Thyroid gland (tissue), 4 donors: ENCODE results near the gene ELF5. TPM values are rescaled to one million over a fixed set of nuclear protein-coding genes. Genes with fewer than 3 reads are reported as not detected.

Experiments used
- DNase-seq, 2 donors: peaks; one replicate each; pipeline ENCODE4 v3.0.0-alpha.2; 2019
- H3K27ac ChIP-seq, 3 donors: fragments of 200-600 bp; sonication (generic); 1 replicate in 2 of 3; 2 replicates in 1 of 3; pipeline ENCODE4 v1.5.1; 2016 to 2019; ENCODE audit warnings: mild to moderate bottlenecking in 1 of 3, moderate library complexity in 1 of 3
- H3K27me3 ChIP-seq: fragments of 200-600 bp; sonication (generic); one replicate; pipeline ENCODE4 v1.5.1; 2019
- H3K36me3 ChIP-seq, 2 donors: fragments of 200-600 bp; sonication (generic); one replicate each; pipeline ENCODE4 v1.5.1; 2016 to 2019
- H3K4me1 ChIP-seq, 2 donors: fragments of 200-600 bp; sonication (generic); one replicate each; pipeline ENCODE4 v1.5.1; 2017 to 2019
- H3K4me3 ChIP-seq, 3 donors: fragments of 200-600 bp; sonication (generic); replicated peaks in 1 of 3; 1 replicate in 2 of 3; 2 replicates in 1 of 3; pipeline ENCODE4 v1.5.1; 2016; ENCODE audit warnings: mild to moderate bottlenecking in 1 of 3
- H3K9me3 ChIP-seq: fragments of 200-600 bp; sonication (generic); one replicate; pipeline ENCODE4 v1.5.1; 2017
- CTCF ChIP-seq, 6 experiments: fragments of 200-600 bp in 3 of 6; fragments of 450-650 bp in 3 of 6; sonication (generic) in 3 of 6; IDR thresholded peaks; one replicate each; pipeline ENCODE4 v1.5.1; 2016 to 2019; ENCODE audit warnings: antibody characterized with exemption in 6 of 6, mild to moderate bottlenecking in 2 of 6, inconsistent platforms in 1 of 6, moderate library complexity in 1 of 6
- POLR2A ChIP-seq, 2 donors: fragments of 450-650 bp; IDR thresholded peaks; one replicate each; pipeline ENCODE4 v1.6.1; 2017; ENCODE audit warnings: antibody characterized with exemption in 2 of 2, mild to moderate bottlenecking in 2 of 2, moderate library complexity in 1 of 2
- WGBS, 2 donors: methylation state at CpG; one replicate each; pipeline ENCODE4 v1.1.5; 2017; 5-methylcytosine and 5-hydroxymethylcytosine counted together
- intact Hi-C: fragments of 100-400 bp; cut with DNase I; formaldehyde crosslinking; loops from one replicate; pipeline ENCODE4 v1.15.1; 2023
- total RNA-seq, 4 donors: library from RNA; depleted of rRNA; stranded (reverse); fragments of >200 nt; gene quantifications; one replicate each; pipeline ENCODE4 v1.2.3, GENCODE V29; 2016

ELF5 gene
- total RNA-seq, 4 donors from 2014 or later: not detected

GRCh38 chr11:34516247-34517040 is 2.9 kb upstream of the ELF5 start:
- Histone ChIP-seq H3K4me1 (no peaks in the 10 kb centered on the region), H3K36me3 (no peaks in the 10 kb centered on the region), H3K4me3 (no peak overlapping the region), H3K9me3 (no peaks in the 10 kb centered on the region), H3K27me3 (no peaks in the 10 kb centered on the region), H3K27ac (no peak overlapping the region)
- no peak for DNase-seq
- TF ChIP-seq POLR2A (IDR thresholded peaks at IDR 0.05) (no peak), CTCF (IDR thresholded peaks at IDR 0.05) (no peak)
- 90 to 93% methylated on average over 6 of the region's 6 CpGs for WGBS, 2 donors
- intact Hi-C loops: no loop called here

- 88% methylated on average over 7 of the region's 7 CpGs for WGBS, 2 donors
- no peak for DNase-seq
- Histone ChIP-seq H3K4me3 (no peak overlapping the region), H3K27me3 (no peaks in the 10 kb centered on the region), H3K9me3 (no peaks in the 10 kb centered on the region), H3K27ac (no peak overlapping the region), H3K36me3 (no peaks in the 10 kb centered on the region), H3K4me1 (no peaks in the 10 kb centered on the region)
- intact Hi-C loops: no loop called here
- no peak for TF ChIP-seq POLR2A (IDR thresholded peaks at IDR 0.05)
- TF ChIP-seq CTCF (IDR thresholded peaks at IDR 0.05): no peak
These were observed 1.0 kb upstream of the ELF5 start for GRCh38 chr11:34514597-34514996.

DNA sequence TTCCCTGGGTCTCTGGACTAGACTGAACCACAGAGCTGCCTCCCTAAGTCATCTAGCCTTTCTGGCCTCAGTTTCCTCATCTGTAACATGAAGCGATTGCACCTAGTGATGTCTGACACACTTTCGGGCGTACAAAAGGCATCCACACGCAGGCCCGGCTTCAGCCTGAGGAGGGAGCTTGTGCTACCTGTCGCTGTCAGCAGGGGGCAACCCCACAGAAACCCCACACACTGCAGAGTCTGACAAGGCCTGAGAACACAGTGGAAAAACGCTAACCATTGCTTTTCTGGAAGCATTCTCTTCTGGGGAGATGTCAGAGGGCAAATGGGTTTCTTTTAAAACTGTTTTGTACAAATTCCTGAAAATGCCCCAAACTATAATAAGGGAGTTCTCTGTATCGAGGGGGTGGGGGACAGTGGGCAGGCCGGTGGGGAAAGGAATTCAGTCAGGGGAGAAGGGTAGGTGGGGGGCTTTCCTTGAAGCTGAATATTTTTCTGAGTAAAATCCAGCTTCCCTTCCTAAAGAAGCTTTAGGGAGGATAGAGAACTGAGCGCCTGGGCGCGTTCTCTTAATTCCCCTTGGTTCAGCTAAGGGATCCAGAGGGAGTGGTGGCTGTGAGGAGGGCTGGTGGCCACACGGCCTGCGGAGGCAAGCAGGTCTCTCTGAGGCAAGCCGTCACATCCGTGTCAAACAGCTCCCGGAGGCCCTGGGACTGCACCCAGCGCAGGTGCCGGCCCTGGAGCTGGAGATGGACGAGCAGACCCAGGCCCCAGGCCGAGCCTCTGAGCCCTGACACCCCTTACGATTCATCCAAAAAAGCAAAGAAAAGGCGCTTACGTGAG is 533 bp downstream of the ELF5 start:
- 69 to 71% methylated on average over 24 of the region's 24 CpGs for WGBS, 2 donors
- Histone ChIP-seq H3K27me3 (no peaks in the 10 kb centered on the region), H3K4me3 (no peak overlapping the region), H3K4me1 (no peaks in the 10 kb centered on the region), H3K36me3 (no peaks in the 10 kb centered on the region), H3K9me3 (no peaks in the 10 kb centered on the region), H3K27ac (no peak overlapping the region)
- peak; percentile 24 to 48 for DNase-seq
- intact Hi-C loops: no loop called here
- peak in 5 of 6 experiments; percentile 23 to 62 (median 46) for TF ChIP-seq CTCF (IDR thresholded peaks at IDR 0.05)
- no peak for TF ChIP-seq POLR2A (IDR thresholded peaks at IDR 0.05)

GRCh38 chr11:34510673-34511072 is 2.9 kb downstream of the ELF5 start:
- intact Hi-C loops: no loop called here
- H3K4me3 ChIP-seq: no peak overlapping the region
- H3K9me3 ChIP-seq: no peaks in the 10 kb centered on the region
- H3K4me1 ChIP-seq: peaks cover 0 to 4% of the 10 kb centered on the region in 2 donors
- H3K27ac ChIP-seq: no peak overlapping the region
- no peaks in the 10 kb centered on the region for H3K27me3 ChIP-seq
- H3K36me3 ChIP-seq: no peaks in the 10 kb centered on the region
- WGBS, 2 donors: 98 to 99% methylated on average over 2 of the region's 2 CpGs
- TF ChIP-seq CTCF (IDR thresholded peaks at IDR 0.05): no peak
- TF ChIP-seq POLR2A (IDR thresholded peaks at IDR 0.05): no peak
- DNase-seq: no peak

DNA sequence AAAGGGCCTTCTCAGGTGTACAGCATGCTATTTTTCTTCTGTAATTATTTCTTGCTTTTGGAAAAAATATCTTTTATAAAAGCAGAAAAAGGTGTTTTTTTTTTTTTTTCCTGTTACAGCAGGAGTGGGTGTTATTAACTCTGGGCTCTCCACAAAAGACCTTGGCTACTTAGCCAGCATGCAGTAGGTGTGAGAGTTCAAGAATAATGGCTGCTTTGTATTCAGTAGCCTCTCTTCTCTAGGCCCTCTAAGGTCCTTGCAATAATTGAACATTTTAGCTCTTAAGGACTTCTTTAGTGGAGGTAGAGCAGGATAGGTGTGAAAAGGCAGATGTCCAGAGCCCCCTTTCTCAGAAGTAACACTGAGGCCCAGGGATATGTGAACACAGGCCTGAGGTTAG is 3.4 kb downstream of the ELF5 start:
- H3K27ac ChIP-seq: no peak overlapping the region
- no peaks in the 10 kb centered on the region for H3K27me3 ChIP-seq
- no peaks in the 10 kb centered on the region for H3K36me3 ChIP-seq
- no peak overlapping the region for H3K4me3 ChIP-seq
- TF ChIP-seq POLR2A (IDR thresholded peaks at IDR 0.05) (no peak), CTCF (IDR thresholded peaks at IDR 0.05) (no peak)
- H3K4me1 ChIP-seq: peaks cover 0 to 4% of the 10 kb centered on the region in 2 donors
- DNase-seq: no peak
- intact Hi-C loops: no loop called here
- no peaks in the 10 kb centered on the region for H3K9me3 ChIP-seq
